Measurements from ENCODE around the gene GALT.

The GALT gene

GRCh38 chr9:34675869-34676268, 29.4 kb downstream of the GALT start:
- in situ Hi-C loops (cut with HindIII; ENCODE audit: low sequenced_read_pairs), result no loop called here

GRCh38 chr9:34684145-34684544, 37.7 kb downstream of the GALT start:
- in situ Hi-C loops (cut with HindIII; ENCODE audit: low sequenced_read_pairs), result no loop called here

- in situ Hi-C loops (cut with HindIII; ENCODE audit: low sequenced_read_pairs), result no loop called here
These were observed 38.3 kb downstream of the GALT start for GRCh38 chr9:34684816-34685215.

- in situ Hi-C loops (cut with HindIII; ENCODE audit: low sequenced_read_pairs), result no loop called here
These were observed 39.1 kb downstream of the GALT start for GRCh38 chr9:34685591-34685990.

GRCh38 chr9:34686231-34686630, 39.8 kb downstream of the GALT start:
- in situ Hi-C loops (cut with HindIII; ENCODE audit: low sequenced_read_pairs), result no loop called here

GRCh38 chr9:34686732-34687131, 40.3 kb downstream of the GALT start:
- in situ Hi-C loops (cut with HindIII; ENCODE audit: low sequenced_read_pairs), result no loop called here

GRCh38 chr9:34687276-34688030, 41.0 kb downstream of the GALT start:
- in situ Hi-C loops (cut with HindIII; ENCODE audit: low sequenced_read_pairs), result no loop called here

GRCh38 chr9:34688329-34689115, 42.0 kb downstream of the GALT start:
- in situ Hi-C loops (cut with HindIII; ENCODE audit: low sequenced_read_pairs), result no loop called here

GRCh38 chr9:34689116-34689470, 42.6 kb downstream of the GALT start:
- in situ Hi-C loops (cut with HindIII; ENCODE audit: low sequenced_read_pairs), result no loop called here

- in situ Hi-C loops (cut with HindIII; ENCODE audit: low sequenced_read_pairs), result no loop called here
These were observed 43.0 kb downstream of the GALT start for GRCh38 chr9:34689512-34689911.

- in situ Hi-C loops (cut with HindIII; ENCODE audit: low sequenced_read_pairs), result no loop called here
These were observed 44.8 kb downstream of the GALT start, which contains the start of gene CCL19 for GRCh38 chr9:34690983-34691935. Gene CCL19, minus strand, starts transcription at chr9:34691276. Its CDS starts 137 bp downstream, at chr9:34691139.

GRCh38 chr9:34691936-34692315, 45.5 kb downstream of the GALT start:
- in situ Hi-C loops (cut with HindIII; ENCODE audit: low sequenced_read_pairs), result no loop called here

- in situ Hi-C loops (cut with HindIII; ENCODE audit: low sequenced_read_pairs), result no loop called here
These were observed 47.1 kb downstream of the GALT start for GRCh38 chr9:34693560-34693959.

- in situ Hi-C loops (cut with HindIII; ENCODE audit: low sequenced_read_pairs), result no loop called here
These were observed 48.3 kb downstream of the GALT start for GRCh38 chr9:34694811-34695210.
